Measurements from ENCODE around the gene CBARP.

The CBARP gene

DNA sequence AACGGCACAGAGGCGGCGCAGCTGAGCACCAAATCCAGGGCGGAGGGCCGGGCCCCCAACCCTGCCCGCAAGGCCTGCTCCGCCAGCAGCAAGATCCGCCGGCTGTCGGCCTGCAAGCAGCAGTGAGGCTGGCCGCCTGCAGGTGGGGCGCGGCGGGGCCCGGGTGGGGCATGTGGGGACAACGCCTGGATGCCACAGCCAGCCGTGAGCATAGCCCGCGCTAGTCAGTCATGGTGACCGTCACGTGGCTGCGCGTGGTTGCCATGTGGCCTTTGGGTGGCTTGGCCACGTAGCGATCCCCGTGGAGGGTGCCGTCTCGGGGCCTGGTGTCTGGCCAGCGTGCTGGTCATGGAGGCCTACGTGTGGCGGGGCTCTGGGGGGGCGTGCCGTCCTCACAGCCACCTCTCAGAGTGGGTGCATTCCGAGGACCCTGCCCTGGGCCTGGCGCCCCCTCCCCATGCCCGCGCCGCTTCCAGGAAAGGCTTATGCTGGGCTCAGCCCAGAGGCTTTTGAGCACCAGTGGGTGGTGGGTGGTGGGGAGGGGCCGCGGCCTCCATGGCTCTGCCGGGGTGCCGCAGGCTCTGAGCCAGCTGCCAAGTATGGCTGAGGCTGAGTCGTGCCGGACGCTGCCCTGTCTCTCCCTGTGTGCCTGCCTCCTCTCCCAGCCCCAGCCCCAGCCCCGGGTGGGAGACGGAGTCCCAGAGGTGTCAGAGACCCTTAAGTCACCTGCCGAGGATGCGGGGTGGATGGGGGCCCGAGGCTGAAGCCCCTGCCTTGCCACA is 11.1 kb downstream of the CBARP start:
- TF ChIP-seq POLR2AphosphoS5 (IDR thresholded peaks at IDR 0.05; ENCODE audit: low read depth, low read length) (peak; percentile 58), TAF1 (IDR thresholded peaks at IDR 0.05; ENCODE audit: borderline replicate concordance, insufficient read depth, low read length) (no peak), SIN3A (IDR thresholded peaks at IDR 0.05; ENCODE audit: borderline replicate concordance, insufficient read depth, low read length) (no peak)
- TF ChIP-seq, protein P1, sequence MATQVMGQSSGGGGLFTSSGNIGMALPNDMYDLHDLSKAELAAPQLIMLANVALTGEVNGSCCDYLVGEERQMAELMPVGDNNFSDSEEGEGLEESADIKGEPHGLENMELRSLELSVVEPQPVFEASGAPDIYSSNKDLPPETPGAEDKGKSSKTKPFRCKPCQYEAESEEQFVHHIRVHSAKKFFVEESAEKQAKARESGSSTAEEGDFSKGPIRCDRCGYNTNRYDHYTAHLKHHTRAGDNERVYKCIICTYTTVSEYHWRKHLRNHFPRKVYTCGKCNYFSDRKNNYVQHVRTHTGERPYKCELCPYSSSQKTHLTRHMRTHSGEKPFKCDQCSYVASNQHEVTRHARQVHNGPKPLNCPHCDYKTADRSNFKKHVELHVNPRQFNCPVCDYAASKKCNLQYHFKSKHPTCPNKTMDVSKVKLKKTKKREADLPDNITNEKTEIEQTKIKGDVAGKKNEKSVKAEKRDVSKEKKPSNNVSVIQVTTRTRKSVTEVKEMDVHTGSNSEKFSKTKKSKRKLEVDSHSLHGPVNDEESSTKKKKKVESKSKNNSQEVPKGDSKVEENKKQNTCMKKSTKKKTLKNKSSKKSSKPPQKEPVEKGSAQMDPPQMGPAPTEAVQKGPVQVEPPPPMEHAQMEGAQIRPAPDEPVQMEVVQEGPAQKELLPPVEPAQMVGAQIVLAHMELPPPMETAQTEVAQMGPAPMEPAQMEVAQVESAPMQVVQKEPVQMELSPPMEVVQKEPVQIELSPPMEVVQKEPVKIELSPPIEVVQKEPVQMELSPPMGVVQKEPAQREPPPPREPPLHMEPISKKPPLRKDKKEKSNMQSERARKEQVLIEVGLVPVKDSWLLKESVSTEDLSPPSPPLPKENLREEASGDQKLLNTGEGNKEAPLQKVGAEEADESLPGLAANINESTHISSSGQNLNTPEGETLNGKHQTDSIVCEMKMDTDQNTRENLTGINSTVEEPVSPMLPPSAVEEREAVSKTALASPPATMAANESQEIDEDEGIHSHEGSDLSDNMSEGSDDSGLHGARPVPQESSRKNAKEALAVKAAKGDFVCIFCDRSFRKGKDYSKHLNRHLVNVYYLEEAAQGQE (IDR thresholded peaks at IDR 0.05; ENCODE audit: insufficient read depth in 1 of 2, low read depth in 2 of 2, low read length in 2 of 2): no peak

DNA sequence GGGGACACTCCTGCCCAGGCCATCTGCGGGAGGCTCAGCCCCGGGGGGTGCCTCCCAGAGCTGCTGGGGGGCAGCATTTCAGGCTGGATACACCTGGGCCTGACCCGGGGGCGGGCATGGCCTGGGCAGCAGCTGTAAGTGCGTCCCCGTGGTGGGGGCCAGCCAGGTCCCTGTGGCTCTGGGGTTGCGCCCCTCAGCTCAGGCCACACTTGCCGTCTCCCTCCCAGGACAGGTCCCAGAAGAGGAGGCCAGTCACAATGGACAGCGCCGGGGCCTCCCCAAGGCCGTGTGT is 11.6 kb downstream of the CBARP start:
- TF ChIP-seq, protein P1 (IDR thresholded peaks at IDR 0.05; ENCODE audit: insufficient read depth in 1 of 2, low read depth in 2 of 2, low read length in 2 of 2): no peak
- TF ChIP-seq TAF1 (IDR thresholded peaks at IDR 0.05; ENCODE audit: borderline replicate concordance, insufficient read depth, low read length) (no peak), SIN3A (IDR thresholded peaks at IDR 0.05; ENCODE audit: borderline replicate concordance, insufficient read depth, low read length) (no peak), FOXP2 (optimal IDR thresholded peaks at IDR 0.05; ENCODE audit: borderline replicate concordance, extremely low read depth, extremely low read length, insufficient read depth) (no peak), POLR2AphosphoS5 (IDR thresholded peaks at IDR 0.05; ENCODE audit: low read depth, low read length) (no peak)

DNA sequence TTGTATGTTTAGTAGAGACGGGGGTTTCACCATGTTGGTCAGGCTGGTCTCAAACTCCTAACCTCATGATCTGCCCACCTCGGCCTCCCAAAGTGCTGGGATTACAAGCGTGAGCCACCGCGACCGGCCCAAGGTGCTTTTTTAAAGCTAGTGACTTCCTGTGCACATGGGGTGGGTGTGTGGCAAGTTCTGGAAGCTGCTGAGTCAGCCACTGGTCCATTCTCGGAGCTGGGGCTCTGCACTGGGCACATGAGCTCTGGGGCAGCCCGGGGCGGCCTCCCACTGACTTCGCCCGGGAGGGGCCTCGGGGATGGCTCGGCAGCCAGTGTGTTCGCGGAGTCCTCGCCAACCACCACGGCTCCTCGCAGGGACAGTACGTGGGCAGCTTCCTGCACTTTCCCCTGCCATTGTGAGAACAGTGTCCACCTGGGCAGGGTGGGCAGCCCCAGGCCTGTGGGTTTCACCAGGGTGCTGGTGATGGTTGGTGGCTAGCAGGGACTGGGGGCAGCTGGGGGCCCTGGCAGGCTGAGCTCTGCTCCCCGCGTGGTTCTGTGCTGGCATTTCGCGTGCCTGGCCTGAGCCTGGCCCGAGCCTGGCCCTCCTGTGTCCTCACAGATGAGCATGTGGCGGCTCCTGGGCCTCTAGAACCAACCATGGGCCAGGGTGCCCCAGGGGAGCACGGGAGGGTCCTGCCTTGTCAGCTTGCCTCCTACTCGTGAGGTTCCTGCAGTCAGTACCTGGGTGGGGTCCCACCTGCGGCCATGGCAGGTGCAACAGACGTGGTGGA is 12.2 kb downstream of the CBARP start:
- TF ChIP-seq TAF1 (IDR thresholded peaks at IDR 0.05; ENCODE audit: borderline replicate concordance, insufficient read depth, low read length): no peak
- TF ChIP-seq, protein P1 (IDR thresholded peaks at IDR 0.05; ENCODE audit: insufficient read depth in 1 of 2, low read depth in 2 of 2, low read length in 2 of 2): no peak
- no peak for TF ChIP-seq POLR2AphosphoS5 (IDR thresholded peaks at IDR 0.05; ENCODE audit: low read depth, low read length)
- no peak for TF ChIP-seq FOXP2 (optimal IDR thresholded peaks at IDR 0.05; ENCODE audit: borderline replicate concordance, extremely low read depth, extremely low read length, insufficient read depth)
- no peak for TF ChIP-seq SIN3A (IDR thresholded peaks at IDR 0.05; ENCODE audit: borderline replicate concordance, insufficient read depth, low read length)

DNA sequence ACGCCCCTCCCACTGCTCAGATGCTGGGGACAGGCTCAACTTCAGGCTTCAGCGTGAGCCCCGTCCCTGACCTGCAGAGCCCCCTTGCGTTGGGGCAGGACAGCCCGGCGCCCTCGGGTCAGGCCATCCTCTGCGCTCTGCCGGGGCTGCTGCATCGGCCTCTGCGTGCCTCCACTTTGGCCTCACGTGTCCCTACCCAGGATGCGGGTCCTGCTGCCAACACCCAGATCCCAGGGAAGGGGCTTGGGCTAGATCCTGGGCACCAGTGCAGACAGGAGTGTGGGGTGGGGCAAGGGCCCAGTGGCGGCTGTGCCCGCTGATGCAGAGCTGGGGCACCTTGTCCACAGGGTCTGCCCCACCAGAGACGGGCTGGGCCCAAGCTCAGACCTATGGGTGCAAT is 13.0 kb downstream of the CBARP start:
- TF ChIP-seq SIN3A (IDR thresholded peaks at IDR 0.05; ENCODE audit: borderline replicate concordance, insufficient read depth, low read length): no peak
- no peak for TF ChIP-seq POLR2AphosphoS5 (IDR thresholded peaks at IDR 0.05; ENCODE audit: low read depth, low read length)
- no peak for TF ChIP-seq TAF1 (IDR thresholded peaks at IDR 0.05; ENCODE audit: borderline replicate concordance, insufficient read depth, low read length)
- TF ChIP-seq FOXP2 (optimal IDR thresholded peaks at IDR 0.05; ENCODE audit: borderline replicate concordance, extremely low read depth, extremely low read length, insufficient read depth): no peak
- TF ChIP-seq, protein P1 (IDR thresholded peaks at IDR 0.05; ENCODE audit: insufficient read depth in 1 of 2, low read depth in 2 of 2, low read length in 2 of 2): no peak

Measured in PFSK-1 (cell line).